ENCODE data around the gene NACC2.

The NACC2 gene

GRCh38 chr9:135986605-135987004 lies 108.5 kb downstream of the NACC2 start:
- no peak for TF ChIP-seq CTCF (IDR thresholded peaks at IDR 0.05; ENCODE audit: insufficient read depth, low read length, poor library complexity, severe bottlenecking)
- no peaks in the 10 kb centered on the region for H3K36me3 ChIP-seq (ENCODE audit: control insufficient read depth, insufficient read depth, low read length)
- DNase-seq (ENCODE audit: extremely low read depth, insufficient read length) = no peak
- H3K4me3 ChIP-seq (replicated peaks; ENCODE audit: low read depth, low read length) = no peak overlapping the region
- no peaks in the 10 kb centered on the region; the same call in 1 of the 2 replicates for H3K27me3 ChIP-seq (replicated peaks; ENCODE audit: control insufficient read depth, insufficient read depth, low read length)

DNA sequence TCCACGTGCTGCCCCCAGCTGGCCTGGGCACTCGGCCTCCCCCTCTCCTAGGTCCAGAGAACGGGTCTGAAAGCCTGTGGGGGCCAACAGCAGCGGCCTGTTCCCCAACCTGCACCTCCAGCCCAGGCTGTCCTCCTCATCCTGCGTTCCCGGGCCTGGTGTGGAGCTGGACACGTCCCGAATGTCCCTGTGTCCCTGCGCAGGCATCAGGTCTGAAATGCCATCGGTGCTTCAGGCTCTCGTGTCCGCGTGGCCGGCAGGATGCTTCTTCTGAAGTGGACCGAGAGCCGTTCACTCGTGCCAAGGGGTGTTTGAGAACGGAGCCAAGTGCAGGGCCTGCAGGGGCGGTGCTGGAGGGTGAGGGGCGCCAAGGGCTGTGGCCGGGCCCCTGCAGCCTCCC lies 109.2 kb downstream of the NACC2 start:
- Histone ChIP-seq H3K27me3 (replicated peaks; ENCODE audit: control insufficient read depth, insufficient read depth, low read length) (no peaks in the 10 kb centered on the region; the same call in 1 of the 2 replicates), H3K36me3 (ENCODE audit: control insufficient read depth, insufficient read depth, low read length) (no peaks in the 10 kb centered on the region), H3K4me3 (replicated peaks; ENCODE audit: low read depth, low read length) (no peak overlapping the region)
- DNase-seq (ENCODE audit: extremely low read depth, insufficient read length) = no peak
- TF ChIP-seq CTCF (IDR thresholded peaks at IDR 0.05; ENCODE audit: insufficient read depth, low read length, poor library complexity, severe bottlenecking) = no peak

DNA sequence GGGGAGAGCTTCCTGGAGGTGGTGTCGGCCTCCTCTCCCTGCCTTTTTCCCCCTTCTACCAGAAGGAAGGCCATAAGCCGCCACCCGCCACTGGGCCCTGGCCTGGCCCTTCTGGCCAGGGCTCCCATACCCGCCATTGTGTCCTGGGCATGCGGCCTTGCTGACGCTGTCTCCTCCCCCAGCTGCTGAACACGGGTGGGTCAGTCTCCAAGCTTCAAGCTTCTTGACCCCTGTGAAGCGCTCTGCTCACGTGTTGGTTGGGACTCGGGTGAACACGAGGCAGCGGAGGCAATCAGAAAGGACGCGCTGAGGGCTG lies 109.7 kb downstream of the NACC2 start:
- TF ChIP-seq CTCF (IDR thresholded peaks at IDR 0.05; ENCODE audit: insufficient read depth, low read length, poor library complexity, severe bottlenecking) = no peak
- Histone ChIP-seq H3K27me3 (replicated peaks; ENCODE audit: control insufficient read depth, insufficient read depth, low read length) (no peaks in the 10 kb centered on the region; the same call in 1 of the 2 replicates), H3K36me3 (ENCODE audit: control insufficient read depth, insufficient read depth, low read length) (no peaks in the 10 kb centered on the region), H3K4me3 (replicated peaks; ENCODE audit: low read depth, low read length) (no peak overlapping the region)
- DNase-seq (ENCODE audit: extremely low read depth, insufficient read length) = no peak

GRCh38 chr9:135984072-135984710 lies 110.9 kb downstream of the NACC2 start:
- Histone ChIP-seq H3K27me3 (replicated peaks; ENCODE audit: control insufficient read depth, insufficient read depth, low read length) (no peaks in the 10 kb centered on the region; the same call in 1 of the 2 replicates), H3K4me3 (replicated peaks; ENCODE audit: low read depth, low read length) (no peak overlapping the region), H3K36me3 (ENCODE audit: control insufficient read depth, insufficient read depth, low read length) (no peaks in the 10 kb centered on the region)
- TF ChIP-seq CTCF (IDR thresholded peaks at IDR 0.05; ENCODE audit: insufficient read depth, low read length, poor library complexity, severe bottlenecking) = no peak
- DNase-seq (ENCODE audit: extremely low read depth, insufficient read length) = no peak

- Histone ChIP-seq H3K36me3 (ENCODE audit: control insufficient read depth, insufficient read depth, low read length) (no peaks in the 10 kb centered on the region), H3K4me3 (replicated peaks; ENCODE audit: low read depth, low read length) (no peak overlapping the region), H3K27me3 (replicated peaks; ENCODE audit: control insufficient read depth, insufficient read depth, low read length) (no peaks in the 10 kb centered on the region; the same call in 1 of the 2 replicates)
- DNase-seq (ENCODE audit: extremely low read depth, insufficient read length) = no peak
- TF ChIP-seq CTCF (IDR thresholded peaks at IDR 0.05; ENCODE audit: insufficient read depth, low read length, poor library complexity, severe bottlenecking) = no peak
These were observed 111.6 kb downstream of the NACC2 start for GRCh38 chr9:135983208-135984071.

Data from GM06990 (cell line).